Panc1 (cell line): ENCODE results near the gene JAZF1. TPM values are rescaled to one million over a fixed set of nuclear protein-coding genes. Genes with fewer than 3 reads are reported as not detected.

Source experiments
- ATAC-seq: fragments of 200-7000 bp; cut with Tn5 transposase; 2 replicates; pipeline ENCODE4 v1.9.1; 2020; ENCODE audit warnings: mild to moderate bottlenecking, moderate library complexity
- BruUV-seq: library from RNA; stranded (reverse); fragments of 400-500 nt; replicated peaks from 2 replicates; lab custom pipeline; 2021; lab: Mats Ljungman, UMichigan
- CTCF ChIA-PET: fragments of 300-600 bp; sonication (Branson Sonifier 250); formaldehyde crosslinking; loops from one replicate; lab custom pipeline; 2022; ENCODE audit warnings: antibody characterized with exemption; lab: Charles Lee
- POLR2A ChIA-PET: fragments of 300-600 bp; sonication (Branson Sonifier 250); formaldehyde crosslinking; loops from one replicate; lab custom pipeline; 2022; ENCODE audit warnings: antibody characterized with exemption; lab: Charles Lee
- DNase-seq: peaks from one replicate; pipeline ENCODE4 v3.0.0-alpha.2; 2010; ENCODE audit warnings: low read depth, low spot score
- H3K27ac ChIP-seq: 2 replicates; pipeline ENCODE4 v1.5.1; 2011; ENCODE audit warnings: mild to moderate bottlenecking, low read length, inconsistent platforms
- H3K27me3 ChIP-seq: fragments of 200-500 bp; sonication (Bioruptor generic); 2 replicates; pipeline ENCODE4 v1.6.0; 2014; ENCODE audit warnings: low read length, inconsistent platforms; ENCODE audit not compliant: control insufficient read depth, insufficient read depth
- H3K36me3 ChIP-seq: fragments of 200-500 bp; sonication (Bioruptor generic); 2 replicates; pipeline ENCODE4 v1.5.1; 2014; ENCODE audit warnings: inconsistent platforms, mild to moderate bottlenecking, low read length, moderate library complexity; ENCODE audit not compliant: control insufficient read depth, insufficient read depth
- H3K4me1 ChIP-seq: 2 replicates; pipeline ENCODE4 v1.5.1; 2011; ENCODE audit warnings: inconsistent platforms, mild to moderate bottlenecking, low read length, moderate library complexity; ENCODE audit not compliant: control insufficient read depth, insufficient read depth
- H3K4me3 ChIP-seq, 2 experiments: 2 replicates each; pipeline ENCODE4 v1.5.1; 2011 to 2012; ENCODE audit warnings: low read depth in 2 of 2, low read length in 2 of 2, mild to moderate bottlenecking in 2 of 2, inconsistent platforms in 1 of 2, moderate library complexity in 1 of 2
- H3K9me3 ChIP-seq: fragments of 200-500 bp; sonication (Bioruptor generic); 2 replicates; pipeline ENCODE4 v1.5.1; 2014; ENCODE audit warnings: low read depth, mild to moderate bottlenecking, inconsistent platforms, low read length, moderate library complexity; ENCODE audit not compliant: control insufficient read depth, insufficient read depth
- CTCF ChIP-seq: fragments of 450-650 bp; IDR thresholded peaks from 2 replicates; pipeline ENCODE4 v1.5.1; 2017; ENCODE audit warnings: mild to moderate bottlenecking
- POLR2AphosphoS5 ChIP-seq: IDR thresholded peaks from 2 replicates; pipeline ENCODE4 v1.6.1; 2012; ENCODE audit warnings: mild to moderate bottlenecking, low read depth, low read length, moderate library complexity
- REST ChIP-seq, 2 experiments: IDR thresholded peaks; 2 replicates each; pipeline ENCODE4 v1.6.1; 2011 to 2012; ENCODE audit warnings: low read depth in 2 of 2, control low read depth in 1 of 2, low read length in 1 of 2, mild to moderate bottlenecking in 1 of 2, moderate library complexity in 1 of 2; ENCODE audit not compliant: insufficient read depth in 1 of 2
- SIN3A ChIP-seq: IDR thresholded peaks from 2 replicates; pipeline ENCODE4 v1.6.1; 2012; ENCODE audit warnings: low read depth, mild to moderate bottlenecking, low read length, moderate library complexity, borderline replicate concordance; ENCODE audit not compliant: insufficient read depth
- TCF7L2 ChIP-seq: IDR thresholded peaks from 2 replicates; pipeline ENCODE4 v1.6.1; 2011; ENCODE audit warnings: mild to moderate bottlenecking, low read depth, low read length, inconsistent platforms
- in situ Hi-C: cut with HindIII; loops from 2 replicates; pipeline ENCODE4 v1.10.0; 2016; ENCODE audit warnings: low sequenced_read_pairs, low pct_unique_long_range_greater_than_20kb
- intact Hi-C: fragments of 100-400 bp; cut with micrococcal nuclease; formaldehyde crosslinking; loops from one replicate; pipeline ENCODE4 v1.10.0; 2022; ENCODE audit not compliant: unreplicated experiment
- total RNA-seq: library from RNA; stranded (reverse); gene quantifications from one replicate; pipeline ENCODE4 v1.2.1, GENCODE V29; 2021; ENCODE audit not compliant: unreplicated experiment

The JAZF1 gene
- total RNA-seq, 1 experiment from 2014 or later = 8.8 TPM

GRCh38 chr7:27872356-27873275 lies 308.0 kb downstream of the JAZF1 start:
- ChIA-PET POLR2A (no interaction called here), CTCF (no interaction called here)
- Histone ChIP-seq H3K27ac (no peak overlapping the region), H3K36me3 (no peaks in the 10 kb centered on the region), H3K4me3 (no peak overlapping the region), H3K27me3 (no peaks in the 10 kb centered on the region), H3K9me3 (no peaks in the 10 kb centered on the region), H3K4me1 (no peaks in the 10 kb centered on the region)
- in situ Hi-C loops (no loop called here), intact Hi-C loops (no loop called here)
- no peak for ATAC-seq
- DNase-seq = no peak
- TF ChIP-seq TCF7L2 = no peak
- no peak for TF ChIP-seq REST (IDR thresholded peaks at IDR 0.05; ENCODE audit: insufficient read depth in 1 of 2, low read depth in 2 of 2, low read length in 1 of 2)
- TF ChIP-seq POLR2AphosphoS5 = no peak
- no peak for TF ChIP-seq SIN3A
- TF ChIP-seq CTCF = no peak
- BruUV-seq = no TSS peak

GRCh38 chr7:27871866-27872265 lies 308.7 kb downstream of the JAZF1 start:
- no peak for ATAC-seq

More at GRCh38 chr7:27871866-27872265, 308.7 kb downstream of the JAZF1 start:
- POLR2A ChIA-PET = no interaction called here
- no peak overlapping the region for H3K27ac ChIP-seq
- H3K27me3 ChIP-seq = no peaks in the 10 kb centered on the region
- in situ Hi-C loops = no loop called here
- no peak for TF ChIP-seq CTCF
- TF ChIP-seq REST (IDR thresholded peaks at IDR 0.05; ENCODE audit: insufficient read depth in 1 of 2, low read depth in 2 of 2, low read length in 1 of 2) = no peak
- H3K9me3 ChIP-seq = no peaks in the 10 kb centered on the region
- no TSS peak for BruUV-seq
- no peak overlapping the region for H3K4me3 ChIP-seq
- no peak for DNase-seq
- no peaks in the 10 kb centered on the region for H3K36me3 ChIP-seq
- CTCF ChIA-PET = no interaction called here
- no peaks in the 10 kb centered on the region for H3K4me1 ChIP-seq
- intact Hi-C loops = no loop called here
